HG03378 (cell line): ENCODE measurements around the gene PHKB.
"Not testable (repeated sequence)": the region's sequence is repeated elsewhere in the genome, so short reads cannot be mapped to it uniquely, and the experiment has no call there.

Experiments
- ATAC-seq: cut with Tn5 transposase; IDR thresholded peaks from one replicate; pipeline ENCODE4 v1.9.1; 2021; ENCODE audit warnings: mild to moderate bottlenecking, moderate library complexity; ENCODE audit not compliant: unreplicated experiment

Gene PHKB

GRCh38 chr16:47468070-47468689 is 7.0 kb downstream of the PHKB start:
- ATAC-seq, result not testable (repeated sequence)

GRCh38 chr16:47469227-47469626 is 8.1 kb downstream of the PHKB start:
- no peak for ATAC-seq

- ATAC-seq, result no peak
These were observed 9.1 kb downstream of the PHKB start for GRCh38 chr16:47470211-47470610.

GRCh38 chr16:47470810-47471209 is 9.7 kb downstream of the PHKB start:
- ATAC-seq, result no peak

- not testable (repeated sequence) for ATAC-seq
These were observed 11.9 kb downstream of the PHKB start for GRCh38 chr16:47473004-47473403.

GRCh38 chr16:47473792-47474191 is 12.7 kb downstream of the PHKB start:
- ATAC-seq, result no peak

- no peak for ATAC-seq
These were observed 14.7 kb downstream of the PHKB start for GRCh38 chr16:47475786-47476185.

GRCh38 chr16:47476654-47477345 is 15.7 kb downstream of the PHKB start:
- no peak for ATAC-seq

GRCh38 chr16:47477679-47478078 is 16.5 kb downstream of the PHKB start:
- ATAC-seq, result no peak

GRCh38 chr16:47480410-47480809 is 19.3 kb downstream of the PHKB start:
- ATAC-seq, result no peak

- no peak for ATAC-seq
These were observed 20.7 kb downstream of the PHKB start for GRCh38 chr16:47481698-47482374.

GRCh38 chr16:47483616-47484015 is 22.5 kb downstream of the PHKB start:
- no peak for ATAC-seq

- ATAC-seq, result no peak
These were observed 25.7 kb downstream of the PHKB start for GRCh38 chr16:47486856-47487255.

- ATAC-seq, result no peak
These were observed 26.9 kb downstream of the PHKB start for GRCh38 chr16:47488051-47488450.

- no peak for ATAC-seq
These were observed 29.3 kb downstream of the PHKB start for GRCh38 chr16:47490471-47490870.

GRCh38 chr16:47492036-47492427 is 30.9 kb downstream of the PHKB start:
- no peak for ATAC-seq

- ATAC-seq, result peak; percentile 79
These were observed 31.6 kb downstream of the PHKB start for GRCh38 chr16:47492428-47493377.

GRCh38 chr16:47493381-47494337 is 32.5 kb downstream of the PHKB start:
- peak; percentile 65 for ATAC-seq

GRCh38 chr16:47499080-47499699 is 38.1 kb downstream of the PHKB start:
- no peak for ATAC-seq
